HCT116 (cell line): ENCODE results near the gene DNAJC7.

Source experiments
- CBX3 ChIP-seq: IDR thresholded peaks from 2 replicates; pipeline ENCODE4 v1.6.1; 2012; ENCODE audit warnings: low read depth
- EZH2 ChIP-seq: fragments of 200-600 bp; sonication (generic); IDR thresholded peaks from 2 replicates; pipeline ENCODE4 v1.6.1; 2017; ENCODE audit warnings: antibody characterized with exemption, mixed run types
- EZH2phosphoT487 ChIP-seq: fragments of 200-600 bp; IDR thresholded peaks from 2 replicates; pipeline ENCODE4 v1.6.1; 2018; ENCODE audit warnings: antibody characterized with exemption, borderline replicate concordance
- JUND ChIP-seq: IDR thresholded peaks from 2 replicates; pipeline ENCODE4 v1.6.1; 2012
- POLR2A ChIP-seq: IDR thresholded peaks from 2 replicates; pipeline ENCODE4 v1.7.0; 2011; ENCODE audit warnings: borderline replicate concordance; ENCODE audit not compliant: insufficient read depth, insufficient read length; ENCODE audit errors: extremely low read depth
- POLR2AphosphoS5 ChIP-seq: IDR thresholded peaks from 2 replicates; pipeline ENCODE4 v1.6.1; 2011; ENCODE audit warnings: mild to moderate bottlenecking, low read depth, low read length, moderate library complexity
- RAD21 ChIP-seq: IDR thresholded peaks from 2 replicates; pipeline ENCODE4 v1.6.1; 2012; ENCODE audit warnings: low read depth, mild to moderate bottlenecking
- REST ChIP-seq: IDR thresholded peaks from 2 replicates; pipeline ENCODE4 v1.6.1; 2012; ENCODE audit warnings: low read depth
- SP1 ChIP-seq: IDR thresholded peaks from 2 replicates; pipeline ENCODE4 v1.6.1; 2012; ENCODE audit warnings: low read depth
- YY1 ChIP-seq: IDR thresholded peaks from 2 replicates; pipeline ENCODE4 v1.6.1; 2011; ENCODE audit warnings: low read length, low read depth, moderate library complexity, mild to moderate bottlenecking; ENCODE audit not compliant: insufficient replicate concordance; ENCODE audit errors: extremely low read depth
- TF ChIP-seq, protein P1 (sequence below), 3 experiments: fragments of 200-600 bp in 1 of 3; sonication (generic) in 1 of 3; IDR thresholded peaks in 2 of 3; conservative IDR thresholded peaks in 1 of 3; 2 replicates each; pipeline ENCODE4 v1.5.1; 2012 to 2017; ENCODE audit warnings: low read depth in 2 of 3, low read length in 2 of 3, antibody characterized with exemption in 1 of 3, borderline replicate concordance in 1 of 3, control low read depth in 1 of 3, mild to moderate bottlenecking in 1 of 3, mixed read lengths in 1 of 3, mixed run types in 1 of 3, moderate library complexity in 1 of 3; ENCODE audit not compliant: insufficient read depth in 1 of 3
- TF ChIP-seq, protein P2 (sequence below): IDR thresholded peaks from 2 replicates; pipeline ENCODE4 v1.6.1; 2012

GRCh38 chr17:42039794-42040763, 22.8 kb upstream of the DNAJC7 start:
- TF ChIP-seq REST = no peak
- TF ChIP-seq EZH2 = no peak
- TF ChIP-seq, protein P1, sequence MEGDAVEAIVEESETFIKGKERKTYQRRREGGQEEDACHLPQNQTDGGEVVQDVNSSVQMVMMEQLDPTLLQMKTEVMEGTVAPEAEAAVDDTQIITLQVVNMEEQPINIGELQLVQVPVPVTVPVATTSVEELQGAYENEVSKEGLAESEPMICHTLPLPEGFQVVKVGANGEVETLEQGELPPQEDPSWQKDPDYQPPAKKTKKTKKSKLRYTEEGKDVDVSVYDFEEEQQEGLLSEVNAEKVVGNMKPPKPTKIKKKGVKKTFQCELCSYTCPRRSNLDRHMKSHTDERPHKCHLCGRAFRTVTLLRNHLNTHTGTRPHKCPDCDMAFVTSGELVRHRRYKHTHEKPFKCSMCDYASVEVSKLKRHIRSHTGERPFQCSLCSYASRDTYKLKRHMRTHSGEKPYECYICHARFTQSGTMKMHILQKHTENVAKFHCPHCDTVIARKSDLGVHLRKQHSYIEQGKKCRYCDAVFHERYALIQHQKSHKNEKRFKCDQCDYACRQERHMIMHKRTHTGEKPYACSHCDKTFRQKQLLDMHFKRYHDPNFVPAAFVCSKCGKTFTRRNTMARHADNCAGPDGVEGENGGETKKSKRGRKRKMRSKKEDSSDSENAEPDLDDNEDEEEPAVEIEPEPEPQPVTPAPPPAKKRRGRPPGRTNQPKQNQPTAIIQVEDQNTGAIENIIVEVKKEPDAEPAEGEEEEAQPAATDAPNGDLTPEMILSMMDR (IDR thresholded peaks at IDR 0.05 in 2 of 3, conservative IDR thresholded peaks at IDR 0.05 in 1 of 3; ENCODE audit: borderline replicate concordance in 1 of 3, insufficient read depth in 1 of 3, low read depth in 2 of 3, low read length in 2 of 3) = no peak
- TF ChIP-seq POLR2AphosphoS5 = no peak
- no peak for TF ChIP-seq POLR2A
- TF ChIP-seq EZH2phosphoT487 = no peak
- no peak for TF ChIP-seq CBX3
- no peak for TF ChIP-seq YY1
- TF ChIP-seq RAD21 = no peak
- TF ChIP-seq, protein P2, sequence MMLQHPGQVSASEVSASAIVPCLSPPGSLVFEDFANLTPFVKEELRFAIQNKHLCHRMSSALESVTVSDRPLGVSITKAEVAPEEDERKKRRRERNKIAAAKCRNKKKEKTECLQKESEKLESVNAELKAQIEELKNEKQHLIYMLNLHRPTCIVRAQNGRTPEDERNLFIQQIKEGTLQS = no peak
- TF ChIP-seq JUND = no peak
- TF ChIP-seq SP1 = no peak
